Gastrocnemius medialis (tissue), 4 donors: ENCODE measurements around the gene DIPK1C.

Experiments
- CTCF ChIP-seq, 5 experiments: fragments of 450-650 bp in 3 of 5; fragments of 200-600 bp in 2 of 5; sonication (generic) in 2 of 5; IDR thresholded peaks in 4 of 5; conservative IDR thresholded peaks in 1 of 5; 1 replicate in 4 of 5; 2 replicates in 1 of 5; pipeline ENCODE4 v1.5.1; 2016 to 2019; ENCODE audit warnings: antibody characterized with exemption in 5 of 5, mild to moderate bottlenecking in 3 of 5, moderate library complexity in 3 of 5
- POLR2A ChIP-seq, 2 donors: fragments of 450-650 bp; IDR thresholded peaks; one replicate each; pipeline ENCODE4 v1.6.1; 2017; ENCODE audit warnings: antibody characterized with exemption in 2 of 2, mild to moderate bottlenecking in 2 of 2, moderate library complexity in 2 of 2

- TF ChIP-seq CTCF (IDR thresholded peaks at IDR 0.05 in 4 of 5, conservative IDR thresholded peaks at IDR 0.05 in 1 of 5): no peak
- TF ChIP-seq POLR2A (IDR thresholded peaks at IDR 0.05): no peak
These were observed 46.6 kb downstream of the DIPK1C start for GRCh38 chr18:74410441-74410992.
